COLO668 (cell line): ENCODE data around the gene NEDD4L.
"Not testable (repeated sequence)": the region's sequence is repeated elsewhere in the genome, so short reads cannot be mapped to it uniquely, and the experiment has no call there.

Experiments
- DNase-seq: peaks from one replicate; lab custom pipeline; 2025; ENCODE audit not compliant: unreplicated experiment; lab: John Stamatoyannopoulos, UW

Gene NEDD4L

GRCh38 chr18:58407649-58408407 lies 363.8 kb downstream of the NEDD4L start:
- no peak for DNase-seq

- no peak for DNase-seq
Observed at GRCh38 chr18:58408665-58409064, 364.6 kb downstream of the NEDD4L start.

DNA sequence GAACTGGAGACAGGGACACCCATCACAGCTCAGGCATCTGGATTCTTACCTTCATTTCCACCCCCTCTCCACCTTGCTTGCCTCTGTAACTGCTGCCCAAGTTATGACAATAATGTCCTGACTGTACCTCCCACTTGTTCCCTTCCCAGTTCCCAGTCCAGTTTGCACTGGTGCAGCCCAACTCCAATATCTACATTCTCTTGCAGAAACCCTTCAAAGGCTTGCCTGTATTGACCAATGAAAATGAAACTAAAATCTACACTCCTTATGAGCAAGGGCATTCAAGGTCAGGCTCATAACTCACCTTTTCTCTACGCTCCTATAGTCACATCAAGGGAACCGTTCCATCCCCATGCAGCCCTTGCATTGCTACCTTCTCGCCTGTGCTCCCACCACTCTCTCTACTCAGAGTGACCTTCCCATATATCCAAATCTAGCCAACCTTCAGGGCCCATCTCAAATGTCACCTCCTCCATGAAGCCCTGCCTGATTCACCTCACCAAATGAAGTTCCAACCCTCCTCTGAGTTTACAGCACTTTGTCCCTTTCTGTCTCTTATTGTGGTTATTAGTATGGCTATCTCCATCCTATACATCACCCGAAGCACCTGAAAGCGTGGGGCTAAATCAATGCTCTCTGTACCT lies 365.9 kb downstream of the NEDD4L start:
- no peak for DNase-seq

- no peak for DNase-seq
Observed at GRCh38 chr18:58411323-58411722, 367.3 kb downstream of the NEDD4L start.

DNA sequence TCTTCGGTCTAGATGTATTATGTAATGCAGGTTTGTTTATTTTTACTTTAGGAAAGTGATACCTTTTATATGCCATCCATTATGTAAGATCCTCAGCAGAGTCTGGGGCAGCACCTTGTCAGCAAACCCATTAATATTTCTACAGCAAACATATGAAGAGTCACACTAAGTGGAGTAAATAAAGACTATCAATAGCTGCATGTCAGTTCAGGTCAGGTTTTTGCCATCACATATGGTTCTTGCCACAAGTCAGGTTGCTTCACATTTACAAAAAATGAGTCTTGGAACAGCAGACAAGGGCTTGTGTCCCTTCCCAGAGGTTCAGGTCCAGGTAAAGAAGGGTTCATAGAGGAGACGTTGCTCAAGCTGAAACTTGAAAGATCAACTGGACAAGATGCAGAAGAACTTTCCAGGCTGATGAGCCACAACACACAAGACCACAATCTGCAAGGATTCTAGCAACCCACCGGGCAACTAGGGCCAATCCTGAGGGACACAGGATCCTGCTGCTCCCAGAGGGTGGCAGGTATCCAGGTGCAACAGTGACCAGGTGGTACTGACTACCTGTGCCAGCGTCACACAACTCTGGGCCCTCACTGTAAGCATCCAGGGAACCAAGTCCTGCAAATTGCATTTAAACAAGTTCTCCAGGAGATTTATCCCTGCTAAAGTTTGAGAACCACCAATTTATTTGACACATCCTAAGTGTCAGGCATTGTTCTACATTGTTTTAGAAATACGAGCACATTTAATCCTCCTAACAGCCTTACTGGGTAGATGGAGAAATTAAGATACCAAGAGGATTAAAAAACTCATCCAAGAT lies 369.0 kb downstream of the NEDD4L start:
- DNase-seq = peak; percentile 33

DNA sequence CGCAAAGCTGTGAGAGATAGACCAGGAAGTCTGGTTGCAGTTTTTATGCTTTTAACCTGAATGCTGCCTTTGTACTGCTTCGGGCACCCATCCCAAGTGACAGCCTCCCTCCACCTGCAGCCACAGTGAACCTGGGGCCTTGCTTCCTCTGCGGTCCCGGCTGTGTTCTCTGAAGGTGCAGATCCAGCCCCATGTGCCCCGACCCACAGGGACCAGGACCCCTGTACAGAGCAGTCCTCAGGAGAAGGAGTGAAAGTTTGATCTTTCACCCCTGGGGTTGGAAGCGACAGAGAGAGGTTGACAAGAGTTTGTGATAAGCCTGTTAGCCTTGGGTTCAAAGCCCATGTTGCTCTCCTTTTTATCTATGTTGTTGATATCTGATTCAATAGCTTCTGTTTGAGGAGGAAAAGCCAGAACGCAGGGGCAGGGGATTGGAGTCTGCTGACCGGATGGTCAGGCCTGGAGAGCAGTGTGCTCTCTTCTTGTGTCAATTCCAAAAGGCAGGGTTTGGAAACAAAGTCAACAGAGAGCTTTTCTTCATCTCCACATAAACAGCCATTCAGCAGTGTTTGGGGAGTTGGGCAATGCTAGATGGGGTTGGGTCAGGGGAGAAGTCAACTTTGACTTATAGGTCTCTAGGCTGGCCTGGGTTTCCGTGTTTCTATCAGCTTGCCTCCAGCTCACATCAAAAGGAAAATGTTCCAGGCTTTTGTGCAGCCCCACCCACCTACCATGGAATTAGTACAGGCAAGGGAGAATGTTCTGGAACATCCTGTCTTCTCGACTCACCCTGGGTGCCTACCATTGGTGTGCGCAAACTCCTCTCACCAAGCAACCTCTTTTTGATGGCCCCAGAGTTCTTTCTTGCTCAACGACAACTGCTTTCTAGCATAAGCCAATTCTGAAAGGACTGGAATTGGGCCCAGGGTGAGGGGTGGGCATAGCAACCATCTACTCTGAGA lies 369.9 kb downstream of the NEDD4L start:
- DNase-seq = no peak

DNA sequence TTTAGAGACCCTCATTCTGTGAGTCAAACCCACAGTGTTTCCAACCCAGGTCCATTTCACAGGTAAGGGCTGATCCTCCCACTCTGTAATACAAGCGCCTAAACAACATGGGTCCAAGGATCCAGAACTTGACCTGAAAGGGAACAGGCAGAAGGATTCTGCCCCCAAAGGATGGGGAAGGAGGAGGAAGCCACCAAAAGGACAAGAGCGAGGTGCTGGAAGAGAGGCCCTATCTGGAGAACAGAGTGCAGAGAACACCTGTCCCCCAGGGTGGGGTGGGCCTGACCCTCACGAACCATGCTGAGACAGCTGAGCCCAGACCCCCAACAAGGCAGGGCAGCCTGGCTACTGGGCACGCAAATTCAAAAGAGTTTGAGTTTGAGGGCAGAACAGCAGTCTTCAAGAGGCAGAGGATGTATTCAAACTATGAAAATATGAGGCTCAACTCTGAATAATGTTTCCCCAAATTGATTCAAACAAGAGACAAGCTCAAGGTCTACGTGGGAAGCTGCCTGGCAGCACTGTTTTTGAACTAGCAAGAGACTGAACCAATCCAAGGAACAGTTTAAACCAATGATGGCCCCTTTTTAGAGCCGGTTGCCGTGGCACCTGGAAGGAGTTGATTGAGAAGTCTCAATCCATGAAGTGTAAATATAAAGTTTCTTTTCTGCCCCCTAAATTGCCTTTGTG lies 372.1 kb downstream of the NEDD4L start:
- no peak for DNase-seq

GRCh38 chr18:58416704-58417683 lies 373.0 kb downstream of the NEDD4L start:
- no peak for DNase-seq

DNA sequence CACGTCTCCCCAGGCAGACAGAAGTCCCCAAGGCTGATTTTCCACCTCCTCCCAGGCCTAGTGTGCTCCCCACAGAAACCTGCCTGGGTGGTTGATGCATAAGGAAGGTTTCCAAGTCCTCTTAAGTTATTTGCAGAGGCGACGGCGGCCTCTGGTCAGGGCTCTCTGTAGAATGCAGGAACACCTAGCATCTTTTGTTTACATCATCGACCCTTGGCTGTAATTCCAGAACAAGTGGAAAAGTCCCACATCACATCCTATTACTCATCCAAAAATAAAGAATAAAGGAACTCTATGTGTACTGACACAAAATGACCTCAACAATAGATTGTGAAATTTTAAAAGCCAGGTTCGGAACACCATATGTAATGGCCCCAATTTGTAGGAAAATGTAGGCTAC lies 373.7 kb downstream of the NEDD4L start:
- DNase-seq = no peak

- no peak for DNase-seq
Observed at GRCh38 chr18:58418361-58418760, 374.3 kb downstream of the NEDD4L start.

GRCh38 chr18:58419587-58420199 lies 375.7 kb downstream of the NEDD4L start:
- no peak for DNase-seq

GRCh38 chr18:58426611-58427010 lies 382.6 kb downstream of the NEDD4L start:
- DNase-seq = no peak

DNA sequence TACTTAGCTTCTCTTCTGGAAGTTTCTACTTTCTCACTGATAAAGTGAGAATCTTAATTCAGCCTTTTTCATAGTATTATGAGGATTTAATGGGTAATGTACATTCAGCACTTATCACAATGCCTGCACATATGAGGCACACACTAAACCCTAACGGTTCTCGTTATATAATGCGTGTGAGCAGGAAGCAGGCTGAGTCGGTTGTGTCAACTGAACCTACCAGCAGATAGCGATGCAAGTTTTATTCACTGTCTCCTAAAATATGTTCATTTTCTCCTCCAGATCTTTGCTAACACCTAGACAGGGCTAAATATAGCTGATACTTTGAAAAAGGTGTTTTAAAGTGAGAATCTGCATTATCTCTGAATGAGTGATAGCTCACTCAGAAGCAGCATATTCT lies 383.3 kb downstream of the NEDD4L start:
- DNase-seq = no peak

- DNase-seq = no peak
Observed at GRCh38 chr18:58429442-58429841, 385.4 kb downstream of the NEDD4L start.

GRCh38 chr18:58431215-58431614 lies 387.2 kb downstream of the NEDD4L start:
- no peak for DNase-seq

GRCh38 chr18:58432050-58432727 lies 388.2 kb downstream of the NEDD4L start:
- DNase-seq = no peak

GRCh38 chr18:58435221-58436005 lies 391.4 kb downstream of the NEDD4L start:
- DNase-seq = not testable (repeated sequence)
